Activated naive CD4-positive, alpha-beta T cell treated with anti-CD3 and anti-CD28 coated beads for 36 hours (primary cell): ENCODE results near the gene NBAS. TPM values are rescaled to one million over a fixed set of nuclear protein-coding genes. Genes with fewer than 3 reads are reported as not detected.
A peak's percentile ranks its signal among the peaks of the same experiment; 100 is the strongest.

Experiments used
- CTCF ChIA-PET: fragments of 350-600 bp; sonication (Branson Sonifier 250); formaldehyde crosslinking; loops from one replicate; lab custom pipeline; 2021; ENCODE audit warnings: antibody characterized with exemption; lab: Charles Lee
- DNase-seq: peaks from one replicate; pipeline ENCODE4 v3.0.0-alpha.2; 2020
- H3K27ac Mint-ChIP-seq: one replicate; pipeline ENCODE4 v1.8.0; 2021; ENCODE audit warnings: mild to moderate bottlenecking, mixed read lengths
- H3K27me3 Mint-ChIP-seq: one replicate; pipeline ENCODE4 v1.8.0; 2021; ENCODE audit warnings: low read depth, mixed read lengths
- H3K36me3 Mint-ChIP-seq: one replicate; pipeline ENCODE4 v1.8.0; 2021; ENCODE audit warnings: low read depth, mixed read lengths
- H3K4me1 Mint-ChIP-seq: one replicate; pipeline ENCODE4 v1.8.0; 2021; ENCODE audit warnings: low read depth, mixed read lengths
- H3K4me3 Mint-ChIP-seq: one replicate; pipeline ENCODE4 v1.8.0; 2021; ENCODE audit warnings: mild to moderate bottlenecking, moderate library complexity, mixed read lengths
- H3K9me3 Mint-ChIP-seq: one replicate; pipeline ENCODE4 v1.8.0; 2021; ENCODE audit warnings: mixed read lengths
- intact Hi-C: fragments of 100-400 bp; cut with micrococcal nuclease; formaldehyde crosslinking; loops from one replicate; pipeline ENCODE4 v1.15.1; 2023
- total RNA-seq, 2 experiments: library from RNA; stranded (reverse); gene quantifications; one replicate each; pipeline ENCODE4 v1.2.3, GENCODE V29; 2021

Gene NBAS
- total RNA-seq, 2 experiments from 2014 or later, result 45.5 to 46.4 TPM

DNA sequence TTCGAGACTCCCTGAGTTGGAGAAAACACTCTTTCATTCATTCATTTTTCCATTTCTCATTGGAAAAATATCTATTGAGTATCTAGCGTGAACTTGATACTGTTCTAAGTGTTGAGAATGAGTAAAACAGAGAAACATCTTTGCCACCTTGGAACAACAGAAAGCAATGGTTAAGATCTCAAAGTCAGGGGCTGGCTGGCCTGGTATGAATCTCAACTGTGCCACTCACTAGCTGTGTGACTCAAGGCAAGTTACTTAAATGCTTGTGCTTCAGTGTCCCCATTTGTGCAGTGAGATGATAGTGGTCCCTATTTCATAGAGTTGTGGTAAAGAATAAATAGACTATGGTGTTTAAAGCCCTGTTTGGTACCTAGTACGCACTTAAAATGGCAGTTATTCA is 415.2 kb downstream of the NBAS start:
- Mint-ChIP-seq H3K27ac (no peak overlapping the region), H3K4me3 (no peak overlapping the region), H3K36me3 (peaks cover 4% of the 10 kb centered on the region), H3K27me3 (peaks cover 8% of the 10 kb centered on the region), H3K4me1 (peaks cover 23% of the 10 kb centered on the region), H3K9me3 (peaks cover 2% of the 10 kb centered on the region)
- DNase-seq, result no peak
- CTCF ChIA-PET, result no interaction called here
- intact Hi-C loops, result no loop called here

DNA sequence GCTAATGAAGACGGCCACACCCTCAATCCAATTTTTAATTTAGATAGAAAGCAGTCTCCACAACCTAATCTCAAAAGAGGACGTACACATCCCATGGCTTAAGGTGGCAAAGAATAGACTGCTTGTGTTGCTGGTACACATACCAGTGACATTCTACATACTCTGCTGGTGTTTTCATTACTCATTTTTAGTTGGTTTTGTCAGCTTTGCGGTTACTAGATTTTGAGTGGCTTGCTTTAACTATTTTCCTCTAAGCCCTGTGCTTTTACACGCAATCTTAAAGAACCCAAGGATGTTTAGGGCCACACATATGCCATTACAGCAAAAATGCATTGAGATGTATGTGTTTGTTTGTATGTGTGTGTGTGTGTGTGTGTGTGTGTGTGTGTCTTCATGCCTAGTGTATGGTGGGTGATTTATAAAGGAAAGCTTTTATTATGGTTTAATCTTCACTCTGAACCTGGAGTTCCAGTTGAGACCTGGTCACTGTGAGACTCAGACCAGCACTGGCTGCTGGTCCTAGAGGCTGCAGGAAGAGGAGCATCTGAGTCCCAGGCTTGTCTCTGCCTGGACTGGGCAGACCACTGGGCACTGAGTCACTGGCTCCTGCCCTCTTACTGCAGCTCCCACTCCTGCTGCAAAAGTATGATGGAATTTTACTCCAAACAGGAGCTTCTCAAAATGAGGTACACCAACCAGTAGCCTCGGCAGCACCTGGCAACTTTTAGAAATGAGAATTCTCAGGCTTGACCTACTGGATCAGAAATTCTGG is 415.9 kb downstream of the NBAS start:
- peaks cover 8% of the 10 kb centered on the region for H3K27me3 Mint-ChIP-seq
- CTCF ChIA-PET, result interaction anchor here (1.4 kb wide), 1 partner anchor 432 kb away, joined by 5 read pairs; no protein-coding TSS in a partner anchor
- H3K27ac Mint-ChIP-seq, result no peak overlapping the region
- intact Hi-C loops, result no loop called here
- H3K9me3 Mint-ChIP-seq, result peaks cover 2% of the 10 kb centered on the region
- no peak for DNase-seq
- peaks cover 23% of the 10 kb centered on the region for H3K4me1 Mint-ChIP-seq
- peaks cover 4% of the 10 kb centered on the region for H3K36me3 Mint-ChIP-seq
- H3K4me3 Mint-ChIP-seq, result no peak overlapping the region

DNA sequence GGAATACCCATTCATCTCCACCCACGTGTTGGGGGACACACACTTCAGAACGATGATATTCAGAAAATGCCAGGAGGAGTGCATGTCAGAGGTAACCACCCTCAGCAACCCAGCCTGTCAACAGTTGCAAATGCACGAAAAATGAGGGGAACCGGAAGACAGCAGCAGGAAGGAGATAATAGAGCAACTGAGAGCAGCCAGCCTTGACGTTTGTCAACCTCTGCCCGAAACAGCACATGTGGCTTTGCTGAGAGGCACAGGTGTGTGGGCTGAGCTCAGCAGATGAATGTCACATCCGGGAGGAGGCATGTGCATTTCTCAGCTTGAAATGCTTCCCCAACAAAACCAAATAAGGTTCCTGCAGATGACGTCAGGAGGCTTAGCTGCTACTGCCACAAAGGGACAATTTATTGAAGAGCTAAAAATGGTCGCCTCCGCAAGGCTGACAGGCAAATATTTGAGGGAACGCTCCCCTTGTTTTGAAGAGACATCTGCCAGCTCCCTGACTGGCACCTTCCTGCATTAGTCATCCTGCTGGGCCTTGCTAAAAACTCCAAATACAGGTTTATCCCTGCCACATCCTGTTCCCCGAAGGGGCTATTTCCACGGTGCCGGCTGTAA is 419.0 kb downstream of the NBAS start:
- CTCF ChIA-PET, result interaction anchor here (2.0 kb wide), 1 partner anchor 18 kb away, joined by 7 read pairs; no protein-coding TSS in a partner anchor
- H3K36me3 Mint-ChIP-seq, result peaks cover 7% of the 10 kb centered on the region
- DNase-seq, result peak; percentile 90
- peaks cover 5% of the 10 kb centered on the region for H3K9me3 Mint-ChIP-seq
- intact Hi-C loops, result loop anchor here (1.0 to 2.0 kb wide), 5 partner anchors 31 to 827 kb away; partner anchors contain the start of genes DDX1 and NBAS
- peaks cover 5% of the 10 kb centered on the region for H3K27me3 Mint-ChIP-seq
- H3K4me3 Mint-ChIP-seq, result peak overlapping the region; percentile 20
- H3K27ac Mint-ChIP-seq, result peak overlapping the region; percentile 90
- H3K4me1 Mint-ChIP-seq, result peaks cover 23% of the 10 kb centered on the region

DNA sequence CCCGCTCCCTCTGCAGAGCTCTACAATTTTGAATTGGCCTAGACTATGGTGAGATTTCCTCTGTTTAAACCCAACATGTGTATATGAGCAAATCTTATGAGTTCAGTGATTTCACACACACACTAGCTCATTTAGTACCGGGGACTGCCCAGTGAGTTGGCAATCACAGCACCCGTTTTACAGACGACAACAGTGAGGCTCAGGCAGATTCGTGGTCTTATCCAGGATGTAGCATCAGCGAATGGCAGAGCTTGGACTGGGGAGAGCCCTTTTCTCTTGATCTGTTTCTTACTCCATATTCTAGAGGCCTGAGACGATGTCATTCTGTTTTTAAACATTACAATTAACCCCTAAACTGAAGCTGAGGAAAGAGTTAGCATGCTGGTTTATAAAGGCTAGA is 419.9 kb downstream of the NBAS start:
- H3K4me3 Mint-ChIP-seq, result no peak overlapping the region
- peaks cover 1% of the 10 kb centered on the region for H3K27me3 Mint-ChIP-seq
- intact Hi-C loops, result no loop called here
- CTCF ChIA-PET, result interaction anchor here (2.0 kb wide), 1 partner anchor 19 kb away, joined by 7 read pairs; no protein-coding TSS in a partner anchor
- peaks cover 23% of the 10 kb centered on the region for H3K4me1 Mint-ChIP-seq
- peak; percentile 54 for DNase-seq
- peaks cover 5% of the 10 kb centered on the region for H3K9me3 Mint-ChIP-seq
- peaks cover 9% of the 10 kb centered on the region for H3K36me3 Mint-ChIP-seq
- peak overlapping the region; percentile 90 for H3K27ac Mint-ChIP-seq

DNA sequence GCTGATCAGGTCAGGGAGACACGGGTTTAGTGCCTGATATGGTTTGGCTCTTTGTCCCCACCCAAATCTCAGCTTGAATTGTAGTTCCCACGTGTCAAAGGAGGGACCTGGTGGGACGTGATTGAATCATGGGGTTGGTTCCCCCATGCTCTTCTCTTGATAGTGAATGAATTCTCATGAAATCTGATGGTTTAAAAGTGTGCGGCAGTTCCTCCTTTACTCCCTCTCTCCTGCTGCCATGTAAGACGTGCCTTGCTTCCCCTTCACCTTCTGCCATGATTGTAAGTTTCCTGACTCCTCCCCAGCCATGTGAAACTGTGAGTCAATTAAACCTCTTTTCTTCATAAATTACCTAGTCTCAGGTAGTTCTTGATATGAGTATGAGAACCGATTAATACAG is 424.5 kb downstream of the NBAS start:
- Mint-ChIP-seq H3K9me3 (peaks cover 5% of the 10 kb centered on the region), H3K27ac (no peak overlapping the region), H3K4me3 (no peak overlapping the region), H3K4me1 (peaks cover 7% of the 10 kb centered on the region), H3K36me3 (peaks cover 11% of the 10 kb centered on the region), H3K27me3 (no peaks in the 10 kb centered on the region)
- intact Hi-C loops, result no loop called here
- DNase-seq, result no peak
- CTCF ChIA-PET, result no interaction called here

DNA sequence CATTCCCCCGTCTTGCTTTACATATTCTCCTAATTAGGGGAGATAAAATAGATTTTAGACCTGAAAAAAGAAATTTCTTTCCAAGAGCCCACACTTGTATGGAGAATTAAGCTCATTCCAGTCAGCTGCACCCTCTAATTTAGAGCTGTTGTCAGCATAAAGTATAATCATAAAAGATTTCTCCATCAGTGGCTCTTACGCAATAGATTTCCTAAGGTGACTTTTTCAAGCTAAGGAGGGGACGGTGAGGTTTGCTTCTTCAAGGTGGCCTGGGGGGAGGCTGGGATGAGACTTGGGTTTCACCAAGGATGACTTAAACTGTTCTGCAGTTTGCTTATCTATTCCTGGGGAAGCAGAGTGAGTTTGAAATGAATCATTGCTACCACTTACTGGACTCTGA is 426.2 kb downstream of the NBAS start:
- Mint-ChIP-seq H3K4me3 (no peak overlapping the region), H3K4me1 (no peaks in the 10 kb centered on the region), H3K36me3 (peaks cover 7% of the 10 kb centered on the region), H3K9me3 (peaks cover 3% of the 10 kb centered on the region), H3K27me3 (no peaks in the 10 kb centered on the region), H3K27ac (no peak overlapping the region)
- CTCF ChIA-PET, result no interaction called here
- DNase-seq, result no peak
- intact Hi-C loops, result no loop called here

DNA sequence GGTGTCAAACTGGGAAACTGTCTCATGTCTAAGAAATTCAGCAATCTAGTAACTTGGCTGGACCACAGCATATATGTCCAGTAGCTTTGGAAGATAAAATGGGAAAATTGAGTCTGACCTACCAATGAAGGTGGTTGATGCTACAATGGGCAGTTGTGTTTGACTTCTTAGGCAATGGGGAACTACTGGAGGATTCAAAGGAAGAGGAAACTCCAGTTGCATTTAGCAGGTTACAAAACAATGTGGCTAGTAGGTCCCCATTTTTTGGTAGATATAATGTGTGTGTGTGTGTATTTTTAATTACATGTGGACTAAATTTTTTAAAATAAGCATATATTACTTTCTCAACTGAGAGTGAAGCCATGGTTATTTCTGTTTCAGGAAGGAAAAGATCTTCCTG is 427.7 kb downstream of the NBAS start:
- CTCF ChIA-PET, result no interaction called here
- intact Hi-C loops, result no loop called here
- no peak overlapping the region for H3K27ac Mint-ChIP-seq
- no peaks in the 10 kb centered on the region for H3K9me3 Mint-ChIP-seq
- H3K27me3 Mint-ChIP-seq, result no peaks in the 10 kb centered on the region
- H3K4me1 Mint-ChIP-seq, result no peaks in the 10 kb centered on the region
- peaks cover 4% of the 10 kb centered on the region for H3K36me3 Mint-ChIP-seq
- H3K4me3 Mint-ChIP-seq, result no peak overlapping the region
- DNase-seq, result no peak

DNA sequence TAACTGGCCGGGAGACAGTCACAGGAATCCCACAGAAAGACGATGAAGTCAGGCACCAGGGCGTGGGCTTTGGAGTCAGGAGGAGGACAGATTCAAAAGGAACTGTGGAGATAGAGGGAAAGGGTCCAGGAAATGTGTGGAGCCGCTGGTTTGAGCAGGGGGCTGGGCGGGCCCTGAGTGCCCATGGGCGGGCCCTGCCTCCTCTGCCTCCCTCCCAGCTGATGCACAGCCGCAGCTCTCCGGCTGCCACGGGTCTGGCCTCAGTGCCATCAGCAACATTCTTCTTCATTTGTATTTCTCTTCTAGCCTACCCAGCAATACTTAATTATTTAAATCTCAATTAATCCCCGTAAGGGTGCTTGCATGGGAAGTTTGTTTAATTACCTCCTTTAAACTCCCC is 432.3 kb downstream of the NBAS start:
- no peak for DNase-seq
- Mint-ChIP-seq H3K9me3 (peaks cover 4% of the 10 kb centered on the region), H3K4me1 (no peaks in the 10 kb centered on the region), H3K27me3 (peaks cover 3% of the 10 kb centered on the region), H3K4me3 (no peak overlapping the region), H3K27ac (no peak overlapping the region), H3K36me3 (no peaks in the 10 kb centered on the region)
- intact Hi-C loops, result no loop called here
- CTCF ChIA-PET, result no interaction called here

DNA sequence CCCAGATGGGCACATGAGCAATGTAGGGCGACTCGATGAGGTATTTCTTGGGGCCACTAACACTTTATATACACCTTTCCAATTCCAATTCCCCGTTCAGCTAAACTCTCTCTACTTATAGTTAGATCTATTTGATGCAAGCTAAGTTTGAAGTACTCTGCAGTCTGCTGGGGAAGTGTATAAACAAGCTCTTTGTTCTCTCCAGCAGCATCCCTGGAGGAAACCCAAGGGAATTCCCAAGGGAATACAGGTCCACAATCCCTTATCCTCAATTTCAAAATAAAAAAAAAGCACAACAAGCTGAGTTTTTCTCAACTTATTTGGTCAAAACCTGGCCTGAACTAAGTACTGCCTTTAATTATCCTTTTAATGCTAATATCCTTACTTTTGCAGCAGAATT is 433.3 kb downstream of the NBAS start:
- no peaks in the 10 kb centered on the region for H3K36me3 Mint-ChIP-seq
- no peak overlapping the region for H3K4me3 Mint-ChIP-seq
- peaks cover 3% of the 10 kb centered on the region for H3K27me3 Mint-ChIP-seq
- DNase-seq, result no peak
- H3K4me1 Mint-ChIP-seq, result no peaks in the 10 kb centered on the region
- no peak overlapping the region for H3K27ac Mint-ChIP-seq
- H3K9me3 Mint-ChIP-seq, result peaks cover 4% of the 10 kb centered on the region
- intact Hi-C loops, result no loop called here
- CTCF ChIA-PET, result interaction anchor here (0.7 kb wide), 1 partner anchor 47 kb away, joined by 3 read pairs; no protein-coding TSS in a partner anchor

DNA sequence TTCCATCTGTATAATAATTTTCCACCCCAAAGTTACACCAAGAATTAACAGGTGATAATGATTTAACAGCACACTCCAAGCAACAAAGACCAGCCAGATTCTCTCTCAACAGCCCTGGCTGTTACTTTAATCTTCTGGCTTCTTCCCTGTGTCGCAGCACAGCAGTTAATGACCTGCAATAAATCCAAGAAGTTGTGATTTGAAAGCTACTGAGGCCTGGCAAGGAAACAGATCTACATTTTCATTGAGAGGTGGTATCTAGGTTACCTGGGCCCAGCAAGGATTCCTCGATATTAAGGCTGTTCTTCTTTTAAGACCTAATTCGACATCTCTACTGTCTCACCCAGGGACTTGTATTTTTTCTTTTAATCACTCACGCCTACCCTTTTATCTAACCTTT is 433.8 kb downstream of the NBAS start:
- intact Hi-C loops, result no loop called here
- CTCF ChIA-PET, result interaction anchor here (0.7 kb wide), 1 partner anchor 47 kb away, joined by 3 read pairs; no protein-coding TSS in a partner anchor
- Mint-ChIP-seq H3K27ac (no peak overlapping the region), H3K4me3 (no peak overlapping the region), H3K4me1 (no peaks in the 10 kb centered on the region), H3K27me3 (peaks cover 6% of the 10 kb centered on the region), H3K36me3 (no peaks in the 10 kb centered on the region), H3K9me3 (peaks cover 4% of the 10 kb centered on the region)
- no peak for DNase-seq

DNA sequence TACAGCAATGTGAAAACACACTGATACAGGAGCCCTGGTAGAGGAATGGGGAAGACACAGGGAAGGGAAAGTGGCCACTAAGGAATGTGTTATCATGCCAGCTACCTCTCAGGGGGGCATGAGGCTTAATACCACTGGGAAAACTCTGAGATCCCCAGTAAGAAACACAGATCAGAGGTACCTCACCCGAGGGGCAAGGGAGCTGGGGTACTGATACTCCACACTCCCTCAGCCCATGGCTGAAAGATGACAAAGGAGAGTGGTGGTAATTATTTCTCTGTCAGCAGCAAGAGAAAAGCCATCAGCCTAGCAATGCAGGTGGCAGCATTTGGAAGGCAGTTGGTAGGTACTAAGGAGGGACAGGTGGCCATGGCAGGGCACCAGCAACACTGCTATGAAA is 434.8 kb downstream of the NBAS start:
- CTCF ChIA-PET, result no interaction called here
- Mint-ChIP-seq H3K4me3 (no peak overlapping the region), H3K9me3 (peaks cover 4% of the 10 kb centered on the region), H3K4me1 (no peaks in the 10 kb centered on the region), H3K36me3 (no peaks in the 10 kb centered on the region), H3K27me3 (peaks cover 6% of the 10 kb centered on the region), H3K27ac (no peak overlapping the region)
- DNase-seq, result no peak
- intact Hi-C loops, result no loop called here

DNA sequence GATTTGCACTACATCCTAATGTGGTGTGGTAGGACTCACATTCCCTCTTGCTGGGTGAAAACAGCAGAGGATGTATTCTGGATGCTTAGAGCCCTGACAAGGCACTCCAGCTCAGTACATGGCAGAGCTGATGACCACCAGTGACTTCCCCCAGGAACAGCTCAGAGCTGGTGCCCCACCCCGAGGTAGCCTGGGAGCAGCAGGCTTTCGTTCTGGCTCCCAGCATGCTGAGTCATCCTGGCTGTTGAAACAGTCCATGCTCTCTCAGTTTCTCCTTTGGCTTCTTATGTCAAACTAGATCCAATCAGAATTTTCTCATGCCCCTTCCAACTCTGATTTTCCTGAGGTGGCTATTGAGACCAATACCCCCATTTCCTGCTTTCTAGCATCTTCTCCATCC is 438.2 kb downstream of the NBAS start:
- no peaks in the 10 kb centered on the region for H3K36me3 Mint-ChIP-seq
- DNase-seq, result no peak
- H3K27me3 Mint-ChIP-seq, result peaks cover 6% of the 10 kb centered on the region
- peaks cover 6% of the 10 kb centered on the region for H3K4me1 Mint-ChIP-seq
- H3K9me3 Mint-ChIP-seq, result peaks cover 4% of the 10 kb centered on the region
- H3K27ac Mint-ChIP-seq, result no peak overlapping the region
- CTCF ChIA-PET, result no interaction called here
- no peak overlapping the region for H3K4me3 Mint-ChIP-seq
- intact Hi-C loops, result no loop called here
